ENCODE results near the gene ZBTB32. TPM values are rescaled to one million over a fixed set of nuclear protein-coding genes. Genes with fewer than 3 reads are reported as not detected.

Gene ZBTB32
- total RNA-seq, 1 donor from 2014 or later = not detected

GRCh38 chr19:35755131-35755549, 50.8 kb downstream of the ZBTB32 start:
- peaks cover 13% of the 10 kb centered on the region for H3K9me3 Mint-ChIP-seq (ENCODE audit: unreplicated experiment)
- peak overlapping the region; percentile 70 for H3K4me3 Mint-ChIP-seq (ENCODE audit: unreplicated experiment)
- TF ChIP-seq CTCF (IDR thresholded peaks at IDR 0.05; ENCODE audit: partially characterized antibody, unreplicated experiment) = no peak
- peaks cover 18% of the 10 kb centered on the region for H3K27me3 Mint-ChIP-seq (ENCODE audit: unreplicated experiment)
- H3K27ac Mint-ChIP-seq (ENCODE audit: unreplicated experiment) = peak overlapping the region; percentile 23
- no peaks in the 10 kb centered on the region for H3K36me3 Mint-ChIP-seq (ENCODE audit: unreplicated experiment)
- H3K4me1 Mint-ChIP-seq (ENCODE audit: low read depth, unreplicated experiment) = peaks cover 14% of the 10 kb centered on the region
- DNase-seq = no peak

- H3K4me1 Mint-ChIP-seq (ENCODE audit: low read depth, unreplicated experiment) = peaks cover 14% of the 10 kb centered on the region
- H3K27ac Mint-ChIP-seq (ENCODE audit: unreplicated experiment) = peak overlapping the region; percentile 67
- no peaks in the 10 kb centered on the region for H3K36me3 Mint-ChIP-seq (ENCODE audit: unreplicated experiment)
- no peak for DNase-seq
- no peak for TF ChIP-seq CTCF (IDR thresholded peaks at IDR 0.05; ENCODE audit: partially characterized antibody, unreplicated experiment)
- peaks cover 18% of the 10 kb centered on the region for H3K27me3 Mint-ChIP-seq (ENCODE audit: unreplicated experiment)
- H3K4me3 Mint-ChIP-seq (ENCODE audit: unreplicated experiment) = peak overlapping the region; percentile 84
- peaks cover 13% of the 10 kb centered on the region for H3K9me3 Mint-ChIP-seq (ENCODE audit: unreplicated experiment)
Measured at GRCh38 chr19:35755550-35756376, 51.4 kb downstream of the ZBTB32 start.

- peak; percentile 68 for DNase-seq
- Mint-ChIP-seq H3K27ac (ENCODE audit: unreplicated experiment) (peak within 1 kb of the TSS; percentile 95), H3K27me3 (ENCODE audit: unreplicated experiment) (peaks cover 18% of the 10 kb centered on the region), H3K36me3 (ENCODE audit: unreplicated experiment) (no peaks in the 10 kb centered on the region), H3K4me3 (ENCODE audit: unreplicated experiment) (peak within 1 kb of the TSS; percentile 92), H3K9me3 (ENCODE audit: unreplicated experiment) (peaks cover 13% of the 10 kb centered on the region), H3K4me1 (ENCODE audit: low read depth, unreplicated experiment) (peaks cover 14% of the 10 kb centered on the region)
- TF ChIP-seq CTCF (IDR thresholded peaks at IDR 0.05; ENCODE audit: partially characterized antibody, unreplicated experiment) = no peak
Measured at GRCh38 chr19:35756377-35757230, 52.2 kb downstream of the ZBTB32 start, which contains the start of gene HSPB6. TSS of gene HSPB6 (minus strand) at chr19:35757029. CDS start at chr19:35757008, 21 bp downstream.

GRCh38 chr19:35757231-35757748, 52.9 kb downstream of the ZBTB32 start:
- Mint-ChIP-seq H3K4me1 (ENCODE audit: low read depth, unreplicated experiment) (peaks cover 14% of the 10 kb centered on the region), H3K27me3 (ENCODE audit: unreplicated experiment) (peaks cover 18% of the 10 kb centered on the region), H3K4me3 (ENCODE audit: unreplicated experiment) (peak overlapping the region; percentile 92), H3K9me3 (ENCODE audit: unreplicated experiment) (peaks cover 13% of the 10 kb centered on the region), H3K27ac (ENCODE audit: unreplicated experiment) (peak overlapping the region; percentile 95), H3K36me3 (ENCODE audit: unreplicated experiment) (no peaks in the 10 kb centered on the region)
- DNase-seq = peak; percentile 67
- no peak for TF ChIP-seq CTCF (IDR thresholded peaks at IDR 0.05; ENCODE audit: partially characterized antibody, unreplicated experiment)

Measured in glutamatergic neuron (in vitro differentiated cells).